HFF-Myc (cell line): ENCODE results near the gene OMP.

ENCODE experiments used
- DNase-seq: peaks from one replicate; pipeline ENCODE4 v3.0.0-alpha.2; 2011; ENCODE audit warnings: low read depth; ENCODE audit errors: extremely low read depth
- H3K4me3 ChIP-seq: replicated peaks from 2 replicates; pipeline ENCODE4 v1.5.1; 2011; ENCODE audit warnings: low read depth, mild to moderate bottlenecking, control low read depth, low read length
- CTCF ChIP-seq: IDR thresholded peaks from 2 replicates; pipeline ENCODE4 v1.5.1; 2012; ENCODE audit warnings: mild to moderate bottlenecking, low read depth, low read length, control low read depth; ENCODE audit errors: missing control alignments

The OMP gene

DNA sequence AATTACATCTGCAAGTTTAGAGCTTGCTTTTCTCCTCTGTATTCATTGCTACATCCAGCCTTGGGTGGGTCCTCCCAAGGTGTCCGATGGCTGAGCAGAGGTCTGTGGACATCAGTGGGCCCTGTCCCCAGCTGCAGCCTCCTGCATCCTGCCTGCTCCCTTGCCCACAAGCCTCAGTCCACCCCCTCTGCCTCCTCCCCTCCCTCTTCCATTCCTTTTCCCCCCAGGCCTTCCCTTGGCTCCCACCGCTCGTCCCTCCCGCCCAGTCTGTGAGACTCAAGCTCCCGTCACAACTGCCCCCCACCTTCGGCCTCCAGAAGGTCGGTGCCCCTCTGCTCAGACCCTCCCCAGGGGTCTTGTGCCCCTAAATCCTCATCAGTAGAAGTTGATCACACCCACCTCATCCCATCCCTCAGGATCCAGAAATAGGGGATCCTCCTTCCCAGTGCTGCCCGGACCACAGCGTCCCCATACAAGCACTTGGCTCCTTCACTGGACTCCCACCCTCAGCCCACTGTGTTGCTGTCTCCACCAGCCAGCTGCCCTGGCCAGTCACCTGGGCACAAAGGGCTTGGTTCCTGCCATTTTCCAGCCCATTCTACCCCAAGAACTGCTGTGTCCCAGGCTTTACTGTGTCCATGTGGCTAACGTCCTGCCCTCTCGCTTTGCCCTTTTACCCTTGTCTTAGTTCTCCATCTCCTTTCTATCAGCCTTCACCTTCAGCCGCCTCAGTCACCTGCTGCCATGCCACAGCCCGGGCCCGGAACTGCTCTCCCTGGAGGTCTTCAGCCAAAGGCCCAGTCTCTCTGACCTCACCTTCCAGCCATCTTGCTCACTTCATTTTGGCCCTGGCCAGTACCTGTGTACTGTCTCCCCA is 2.2 kb upstream of the OMP start:
- H3K4me3 ChIP-seq = no peak overlapping the region
- DNase-seq = no peak
- no peak for TF ChIP-seq CTCF

GRCh38 chr11:77101043-77101537 is 1.6 kb upstream of the OMP start:
- H3K4me3 ChIP-seq = no peak overlapping the region
- no peak for DNase-seq
- peak; percentile 66 for TF ChIP-seq CTCF

GRCh38 chr11:77103319-77103718 is 679 bp downstream of the OMP start:
- no peak overlapping the region for H3K4me3 ChIP-seq
- no peak for DNase-seq
- TF ChIP-seq CTCF = no peak

DNA sequence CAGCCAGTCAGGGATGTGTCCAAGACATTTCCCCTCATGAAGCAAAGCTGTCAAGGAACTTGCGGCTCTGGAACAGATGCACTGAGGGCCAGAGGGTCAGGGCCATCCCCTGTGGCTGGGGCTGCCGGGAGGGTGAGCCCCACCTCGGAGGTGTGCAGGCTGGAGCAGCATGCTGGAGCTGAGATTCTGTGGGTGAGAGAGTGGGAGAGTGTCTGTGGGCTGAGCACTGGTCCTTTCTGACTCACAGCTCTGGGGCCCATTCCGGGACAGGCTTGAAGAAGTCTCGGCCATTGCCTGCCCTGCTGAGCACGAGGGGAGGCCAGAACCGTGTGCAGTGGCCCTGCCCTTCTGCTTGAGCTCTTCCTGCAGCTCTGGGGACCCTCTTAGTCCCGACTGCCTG is 2.1 kb downstream of the OMP start:
- TF ChIP-seq CTCF = no peak
- H3K4me3 ChIP-seq = no peak overlapping the region
- no peak for DNase-seq

DNA sequence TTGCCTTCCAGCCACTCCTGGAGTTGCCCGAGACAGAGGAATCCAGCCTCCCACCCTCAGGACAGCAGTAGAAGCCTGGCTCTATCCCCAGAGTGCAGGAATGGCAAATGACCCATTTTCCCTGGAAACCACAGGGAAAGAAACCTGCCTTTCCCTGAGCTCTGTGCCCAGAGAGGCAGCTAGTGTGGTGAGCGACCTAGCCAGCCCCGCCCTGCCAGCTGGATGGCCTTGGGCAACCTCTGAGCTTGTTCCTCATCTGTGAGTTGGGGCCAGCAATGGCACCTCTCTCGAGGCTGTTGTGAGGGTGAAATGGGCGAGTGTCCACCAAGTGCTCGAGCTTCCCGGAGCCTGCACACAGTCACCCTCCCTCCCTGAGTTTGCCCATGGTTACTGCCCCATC is 3.7 kb downstream of the OMP start:
- no peak for DNase-seq
- no peak for TF ChIP-seq CTCF
- H3K4me3 ChIP-seq = no peak overlapping the region

DNA sequence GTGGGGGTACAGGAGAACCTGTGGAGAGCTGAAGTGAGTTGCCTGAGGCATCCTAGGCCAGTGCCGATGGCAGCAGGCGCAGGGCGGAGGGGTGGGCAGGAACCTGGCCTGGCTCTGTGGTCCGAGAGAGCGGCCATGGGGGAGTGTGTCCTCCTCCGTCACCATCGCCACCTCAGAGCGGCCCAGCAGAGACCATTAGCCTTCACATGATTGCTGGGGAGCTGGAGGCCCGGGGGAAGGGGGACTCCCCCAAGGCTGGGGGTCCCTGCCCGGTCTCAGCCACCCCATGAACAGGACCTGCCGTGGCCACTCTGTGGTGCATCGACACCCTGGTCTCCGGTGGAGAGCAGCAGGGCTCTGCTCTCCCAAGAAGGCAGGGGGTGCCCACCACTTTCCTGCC is 4.1 kb downstream of the OMP start:
- no peak for DNase-seq
- no peak for TF ChIP-seq CTCF
- H3K4me3 ChIP-seq = no peak overlapping the region
